Endothelial cell of umbilical vein (primary cell): ENCODE measurements around the gene TLR1.

Experiments used
- EZH2 ChIP-seq: IDR thresholded peaks from 2 replicates; pipeline ENCODE4 v1.6.1; 2012; ENCODE audit warnings: borderline replicate concordance, low read depth, mild to moderate bottlenecking, moderate library complexity, low read length, inconsistent platforms; ENCODE audit not compliant: severe bottlenecking
- POLR2AphosphoS5 ChIP-seq: IDR thresholded peaks from 2 replicates; pipeline ENCODE4 v1.6.1; 2012; ENCODE audit warnings: low read depth, mild to moderate bottlenecking, control low read depth, low read length, moderate library complexity; ENCODE audit not compliant: insufficient read depth
- TF ChIP-seq, protein P1 (sequence below), 2 donors: IDR thresholded peaks; 1 replicate in 1 of 2; 2 replicates in 1 of 2; pipeline ENCODE4 v1.5.1; 2011; ENCODE audit warnings: low read length in 2 of 2, mild to moderate bottlenecking in 2 of 2, moderate library complexity in 2 of 2, control low read depth in 1 of 2, inconsistent platforms in 1 of 2, low read depth in 1 of 2; ENCODE audit not compliant: insufficient read depth in 1 of 2; ENCODE audit errors: extremely low read depth in 1 of 2
- TF ChIP-seq, protein P2 (sequence below): IDR thresholded peaks from 2 replicates; pipeline ENCODE4 v1.6.1; 2011; ENCODE audit not compliant: insufficient read depth, insufficient read length

DNA sequence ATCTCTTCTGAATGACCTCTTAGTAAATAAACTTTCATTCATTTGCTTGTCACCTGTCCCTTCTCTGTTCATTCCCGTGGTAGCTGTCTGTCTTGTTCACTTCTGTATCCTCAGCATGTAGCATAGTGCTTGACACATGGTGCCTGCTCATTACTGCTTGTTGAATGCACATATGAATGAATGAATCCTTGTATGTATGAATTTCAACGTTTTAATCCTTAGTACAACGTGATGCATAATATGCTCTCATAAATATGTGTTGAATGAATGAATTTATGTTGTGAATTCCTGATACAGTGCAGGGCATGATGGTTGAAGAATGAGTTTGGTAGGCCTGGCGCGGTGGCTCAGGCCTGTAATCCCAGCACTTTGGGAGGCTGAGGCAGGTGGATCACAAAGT lies 24.8 kb downstream of the TLR1 start:
- TF ChIP-seq, protein P1, sequence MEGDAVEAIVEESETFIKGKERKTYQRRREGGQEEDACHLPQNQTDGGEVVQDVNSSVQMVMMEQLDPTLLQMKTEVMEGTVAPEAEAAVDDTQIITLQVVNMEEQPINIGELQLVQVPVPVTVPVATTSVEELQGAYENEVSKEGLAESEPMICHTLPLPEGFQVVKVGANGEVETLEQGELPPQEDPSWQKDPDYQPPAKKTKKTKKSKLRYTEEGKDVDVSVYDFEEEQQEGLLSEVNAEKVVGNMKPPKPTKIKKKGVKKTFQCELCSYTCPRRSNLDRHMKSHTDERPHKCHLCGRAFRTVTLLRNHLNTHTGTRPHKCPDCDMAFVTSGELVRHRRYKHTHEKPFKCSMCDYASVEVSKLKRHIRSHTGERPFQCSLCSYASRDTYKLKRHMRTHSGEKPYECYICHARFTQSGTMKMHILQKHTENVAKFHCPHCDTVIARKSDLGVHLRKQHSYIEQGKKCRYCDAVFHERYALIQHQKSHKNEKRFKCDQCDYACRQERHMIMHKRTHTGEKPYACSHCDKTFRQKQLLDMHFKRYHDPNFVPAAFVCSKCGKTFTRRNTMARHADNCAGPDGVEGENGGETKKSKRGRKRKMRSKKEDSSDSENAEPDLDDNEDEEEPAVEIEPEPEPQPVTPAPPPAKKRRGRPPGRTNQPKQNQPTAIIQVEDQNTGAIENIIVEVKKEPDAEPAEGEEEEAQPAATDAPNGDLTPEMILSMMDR (IDR thresholded peaks at IDR 0.05; ENCODE audit: extremely low read depth in 1 of 2, insufficient read depth in 1 of 2, low read depth in 1 of 2, low read length in 2 of 2), result no peak
- TF ChIP-seq POLR2AphosphoS5, result no peak
- TF ChIP-seq, protein P2, sequence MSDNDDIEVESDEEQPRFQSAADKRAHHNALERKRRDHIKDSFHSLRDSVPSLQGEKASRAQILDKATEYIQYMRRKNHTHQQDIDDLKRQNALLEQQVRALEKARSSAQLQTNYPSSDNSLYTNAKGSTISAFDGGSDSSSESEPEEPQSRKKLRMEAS, result no peak
- TF ChIP-seq EZH2, result no peak
